ENCODE data around the gene FAIM2.

Gene FAIM2

GRCh38 chr12:49824416-49824815 lies 79.3 kb downstream of the FAIM2 start:
- Histone ChIP-seq H3K4me1 (ENCODE audit: control insufficient read depth, insufficient read depth, low read length) (peaks cover 13% of the 10 kb centered on the region), H3K27me3 (ENCODE audit: control insufficient read depth, insufficient read depth, low read length) (no peaks in the 10 kb centered on the region), H3K36me3 (ENCODE audit: control insufficient read depth, insufficient read depth, low read length) (no peaks in the 10 kb centered on the region), H3K27ac (ENCODE audit: low read depth, low read length) (no peak overlapping the region), H3K4me3 (ENCODE audit: low read length) (no peak overlapping the region), H3K9ac (ENCODE audit: low read length) (no peak overlapping the region)

GRCh38 chr12:49823951-49824350 lies 79.7 kb downstream of the FAIM2 start:
- H3K9ac ChIP-seq (ENCODE audit: low read length) = no peak overlapping the region
- no peaks in the 10 kb centered on the region for H3K36me3 ChIP-seq (ENCODE audit: control insufficient read depth, insufficient read depth, low read length)
- no peak overlapping the region for H3K27ac ChIP-seq (ENCODE audit: low read depth, low read length)
- no peaks in the 10 kb centered on the region for H3K27me3 ChIP-seq (ENCODE audit: control insufficient read depth, insufficient read depth, low read length)
- H3K4me1 ChIP-seq (ENCODE audit: control insufficient read depth, insufficient read depth, low read length) = peaks cover 10% of the 10 kb centered on the region
- no peak overlapping the region for H3K4me3 ChIP-seq (ENCODE audit: low read length)

GRCh38 chr12:49823350-49823749 lies 80.3 kb downstream of the FAIM2 start:
- H3K27ac ChIP-seq (ENCODE audit: low read depth, low read length) = no peak overlapping the region
- H3K4me3 ChIP-seq (ENCODE audit: low read length) = no peak overlapping the region
- H3K4me1 ChIP-seq (ENCODE audit: control insufficient read depth, insufficient read depth, low read length) = peaks cover 7% of the 10 kb centered on the region
- H3K27me3 ChIP-seq (ENCODE audit: control insufficient read depth, insufficient read depth, low read length) = no peaks in the 10 kb centered on the region
- no peaks in the 10 kb centered on the region for H3K36me3 ChIP-seq (ENCODE audit: control insufficient read depth, insufficient read depth, low read length)
- no peak overlapping the region for H3K9ac ChIP-seq (ENCODE audit: low read length)

GRCh38 chr12:49821373-49822287 lies 82.1 kb downstream of the FAIM2 start:
- no peak overlapping the region for H3K9ac ChIP-seq (ENCODE audit: low read length)
- H3K27me3 ChIP-seq (ENCODE audit: control insufficient read depth, insufficient read depth, low read length) = no peaks in the 10 kb centered on the region
- no peaks in the 10 kb centered on the region for H3K36me3 ChIP-seq (ENCODE audit: control insufficient read depth, insufficient read depth, low read length)
- H3K4me1 ChIP-seq (ENCODE audit: control insufficient read depth, insufficient read depth, low read length) = peaks cover 4% of the 10 kb centered on the region
- no peak overlapping the region for H3K4me3 ChIP-seq (ENCODE audit: low read length)
- H3K27ac ChIP-seq (ENCODE audit: low read depth, low read length) = no peak overlapping the region

- Histone ChIP-seq H3K9ac (ENCODE audit: low read length) (no peak overlapping the region), H3K27ac (ENCODE audit: low read depth, low read length) (no peak overlapping the region), H3K4me3 (ENCODE audit: low read length) (no peak overlapping the region), H3K36me3 (ENCODE audit: control insufficient read depth, insufficient read depth, low read length) (peaks cover 4% of the 10 kb centered on the region), H3K27me3 (ENCODE audit: control insufficient read depth, insufficient read depth, low read length) (no peaks in the 10 kb centered on the region), H3K4me1 (ENCODE audit: control insufficient read depth, insufficient read depth, low read length) (no peaks in the 10 kb centered on the region)
Observed at GRCh38 chr12:49819786-49820185, 83.9 kb downstream of the FAIM2 start.

- no peaks in the 10 kb centered on the region for H3K4me1 ChIP-seq (ENCODE audit: control insufficient read depth, insufficient read depth, low read length)
- no peak overlapping the region for H3K4me3 ChIP-seq (ENCODE audit: low read length)
- H3K27me3 ChIP-seq (ENCODE audit: control insufficient read depth, insufficient read depth, low read length) = no peaks in the 10 kb centered on the region
- H3K9ac ChIP-seq (ENCODE audit: low read length) = no peak overlapping the region
- H3K36me3 ChIP-seq (ENCODE audit: control insufficient read depth, insufficient read depth, low read length) = peaks cover 4% of the 10 kb centered on the region
- no peak overlapping the region for H3K27ac ChIP-seq (ENCODE audit: low read depth, low read length)
Observed at GRCh38 chr12:49818241-49818895, 85.3 kb downstream of the FAIM2 start.
